Activated naive CD4-positive, alpha-beta T cell treated with anti-CD3 and anti-CD28 coated beads, Interleukin-2, amount 50 U/mL, for 16 hours (primary cell): Measurements from ENCODE around the gene SLC25A18.
A peak's percentile ranks its signal among the peaks of the same experiment; 100 is the strongest.
"Not testable (repeated sequence)": the region's sequence is repeated elsewhere in the genome, so short reads cannot be mapped to it uniquely, and the experiment has no call there.

Experiments
- DNase-seq: peaks from one replicate; pipeline ENCODE4 v3.0.0-alpha.2; 2020

The SLC25A18 gene

GRCh38 chr22:17612057-17612456 lies 48.8 kb downstream of the SLC25A18 start:
- no peak for DNase-seq

GRCh38 chr22:17613280-17613679 lies 50.0 kb downstream of the SLC25A18 start:
- no peak for DNase-seq

GRCh38 chr22:17627961-17628405 lies 64.7 kb downstream of the SLC25A18 start:
- DNase-seq: no peak

- peak; percentile 95 for DNase-seq
Measured at GRCh38 chr22:17628406-17629172, 65.3 kb downstream of the SLC25A18 start, which contains the start of gene ATP6V1E1. ATP6V1E1 (minus strand) TSS chr22:17628749; CDS start chr22:17628635, 114 bp downstream.

GRCh38 chr22:17629173-17629489 lies 65.8 kb downstream of the SLC25A18 start:
- no peak for DNase-seq

- no peak for DNase-seq
Measured at GRCh38 chr22:17629641-17630040, 66.3 kb downstream of the SLC25A18 start.

GRCh38 chr22:17631076-17631565 lies 67.8 kb downstream of the SLC25A18 start:
- DNase-seq: no peak

GRCh38 chr22:17633217-17633997 lies 70.1 kb downstream of the SLC25A18 start:
- no peak for DNase-seq

GRCh38 chr22:17633998-17634323 lies 70.7 kb downstream of the SLC25A18 start:
- no peak for DNase-seq

- no peak for DNase-seq
Measured at GRCh38 chr22:17634696-17635095, 71.4 kb downstream of the SLC25A18 start.

- DNase-seq: not testable (repeated sequence)
Measured at GRCh38 chr22:17636850-17637249, 73.6 kb downstream of the SLC25A18 start.

- DNase-seq: no peak
Measured at GRCh38 chr22:17637490-17638181, 74.3 kb downstream of the SLC25A18 start.

GRCh38 chr22:17638182-17638431 lies 74.8 kb downstream of the SLC25A18 start:
- DNase-seq: no peak

- peak; percentile 89 for DNase-seq
Measured at GRCh38 chr22:17638432-17639246, 75.3 kb downstream of the SLC25A18 start, which contains the start of gene BCL2L13. BCL2L13 (plus strand) TSS chr22:17638757; CDS start chr22:17655712, 16,955 bp downstream.

- no peak for DNase-seq
Measured at GRCh38 chr22:17639247-17639741, 76.0 kb downstream of the SLC25A18 start.
